ENCODE measurements around the gene DUXB. TPM values are rescaled to one million over a fixed set of nuclear protein-coding genes. Genes with fewer than 3 reads are reported as not detected.

DUXB gene
- total and polyA plus RNA-seq, 2 experiments from 2014 or later: not detected

DNA sequence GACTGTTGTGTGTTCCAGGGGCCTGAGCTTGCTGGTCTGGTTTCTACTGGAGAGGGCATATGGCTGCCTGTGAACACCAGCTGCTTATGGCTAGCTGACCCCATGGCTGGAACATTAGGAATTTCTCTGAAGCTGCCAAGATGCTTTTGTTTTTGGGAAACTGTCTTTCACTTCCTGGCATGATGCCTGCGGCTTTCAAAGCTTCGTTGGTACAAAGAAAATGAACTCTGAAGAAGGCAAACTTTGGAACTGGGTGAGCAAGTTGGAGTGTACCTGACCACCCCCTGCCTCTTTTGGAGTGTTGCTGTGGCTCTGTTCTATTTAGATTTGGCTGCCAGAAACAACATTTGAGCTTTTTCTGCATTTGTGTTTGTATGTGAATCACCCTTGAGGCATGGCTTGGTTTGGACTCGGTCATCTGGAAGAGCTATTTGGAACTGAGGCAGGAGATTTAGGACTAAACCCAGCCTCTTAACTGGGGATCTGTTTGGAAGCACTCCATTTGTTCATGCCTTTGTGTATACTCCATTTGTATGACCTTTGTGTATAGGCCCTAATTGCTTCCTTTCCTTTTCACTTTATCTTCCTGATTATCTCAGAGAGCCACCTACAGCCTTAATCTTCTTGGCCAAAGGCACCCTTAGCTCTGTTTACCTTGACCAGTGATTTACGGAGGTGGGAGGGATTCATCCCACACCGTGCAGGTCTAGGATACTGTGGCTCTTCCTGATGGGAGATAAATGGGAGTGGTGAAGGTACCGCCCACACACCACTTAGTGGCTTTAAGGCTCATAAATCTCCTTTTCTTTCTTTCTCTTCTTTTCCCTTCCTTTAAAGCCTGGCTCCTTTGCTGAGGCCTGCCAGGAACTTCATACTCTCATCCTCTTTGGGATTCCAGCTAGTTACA lies 32.3 kb upstream of the DUXB start:
- Histone ChIP-seq H3K36me3 (ENCODE audit: insufficient read depth) (no peaks in the 10 kb centered on the region), H3K4me2 (no peak overlapping the region), H3K27me3 (ENCODE audit: insufficient read depth) (no peaks in the 10 kb centered on the region), H4K20me1 (replicated peaks; ENCODE audit: insufficient read depth) (no peaks in the 10 kb centered on the region), H3K79me2 (replicated peaks; ENCODE audit: insufficient read depth) (no peaks in the 10 kb centered on the region), H3K4me1 (ENCODE audit: insufficient read depth) (no peaks in the 10 kb centered on the region), H2AFZ (peak overlapping the region; percentile 43; the same call in 1 of the 2 replicates), H3F3A (replicated peaks; ENCODE audit: low read depth) (no peaks in the 10 kb centered on the region), H3K4me3 (no peak overlapping the region), H3K9me2 (ENCODE audit: insufficient read depth) (no peaks in the 10 kb centered on the region), H3K27ac (ENCODE audit: low read depth) (no peak overlapping the region)
- H3K36me3 Mint-ChIP-seq (ENCODE audit: low read depth): no peaks in the 10 kb centered on the region
- DNase-seq (ENCODE audit: low spot score) (no peak), ATAC-seq (no peak)
- H3K9me3 Mint-ChIP-seq: peaks cover 67% of the 10 kb centered on the region
- no peak for TF ChIP-seq ZNF331 (CRISPR knock-in tag; IDR thresholded peaks at IDR 0.05; ENCODE audit: low read depth)
- no peak for TF ChIP-seq ZNF114 (CRISPR knock-in tag; IDR thresholded peaks at IDR 0.05)
- TF ChIP-seq, protein P1, sequence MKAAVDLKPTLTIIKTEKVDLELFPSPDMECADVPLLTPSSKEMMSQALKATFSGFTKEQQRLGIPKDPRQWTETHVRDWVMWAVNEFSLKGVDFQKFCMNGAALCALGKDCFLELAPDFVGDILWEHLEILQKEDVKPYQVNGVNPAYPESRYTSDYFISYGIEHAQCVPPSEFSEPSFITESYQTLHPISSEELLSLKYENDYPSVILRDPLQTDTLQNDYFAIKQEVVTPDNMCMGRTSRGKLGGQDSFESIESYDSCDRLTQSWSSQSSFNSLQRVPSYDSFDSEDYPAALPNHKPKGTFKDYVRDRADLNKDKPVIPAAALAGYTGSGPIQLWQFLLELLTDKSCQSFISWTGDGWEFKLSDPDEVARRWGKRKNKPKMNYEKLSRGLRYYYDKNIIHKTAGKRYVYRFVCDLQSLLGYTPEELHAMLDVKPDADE (IDR thresholded peaks at IDR 0.05): no peak
- no peak for TF ChIP-seq POLR2AphosphoS5 (IDR thresholded peaks at IDR 0.05; ENCODE audit: low read depth)
- no peak for TF ChIP-seq EZH2 (IDR thresholded peaks at IDR 0.05; ENCODE audit: low read depth, unreplicated experiment)
- no peak for TF ChIP-seq JUNB (IDR thresholded peaks at IDR 0.05; ENCODE audit: unreplicated experiment)
- TF ChIP-seq, protein P2, sequence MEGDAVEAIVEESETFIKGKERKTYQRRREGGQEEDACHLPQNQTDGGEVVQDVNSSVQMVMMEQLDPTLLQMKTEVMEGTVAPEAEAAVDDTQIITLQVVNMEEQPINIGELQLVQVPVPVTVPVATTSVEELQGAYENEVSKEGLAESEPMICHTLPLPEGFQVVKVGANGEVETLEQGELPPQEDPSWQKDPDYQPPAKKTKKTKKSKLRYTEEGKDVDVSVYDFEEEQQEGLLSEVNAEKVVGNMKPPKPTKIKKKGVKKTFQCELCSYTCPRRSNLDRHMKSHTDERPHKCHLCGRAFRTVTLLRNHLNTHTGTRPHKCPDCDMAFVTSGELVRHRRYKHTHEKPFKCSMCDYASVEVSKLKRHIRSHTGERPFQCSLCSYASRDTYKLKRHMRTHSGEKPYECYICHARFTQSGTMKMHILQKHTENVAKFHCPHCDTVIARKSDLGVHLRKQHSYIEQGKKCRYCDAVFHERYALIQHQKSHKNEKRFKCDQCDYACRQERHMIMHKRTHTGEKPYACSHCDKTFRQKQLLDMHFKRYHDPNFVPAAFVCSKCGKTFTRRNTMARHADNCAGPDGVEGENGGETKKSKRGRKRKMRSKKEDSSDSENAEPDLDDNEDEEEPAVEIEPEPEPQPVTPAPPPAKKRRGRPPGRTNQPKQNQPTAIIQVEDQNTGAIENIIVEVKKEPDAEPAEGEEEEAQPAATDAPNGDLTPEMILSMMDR (conservative IDR thresholded peaks at IDR 0.05; ENCODE audit: low read depth in 2 of 2): no peak
- no peak for TF ChIP-seq NANOG (IDR thresholded peaks at IDR 0.05; ENCODE audit: borderline replicate concordance)
- TF ChIP-seq, protein P3, sequence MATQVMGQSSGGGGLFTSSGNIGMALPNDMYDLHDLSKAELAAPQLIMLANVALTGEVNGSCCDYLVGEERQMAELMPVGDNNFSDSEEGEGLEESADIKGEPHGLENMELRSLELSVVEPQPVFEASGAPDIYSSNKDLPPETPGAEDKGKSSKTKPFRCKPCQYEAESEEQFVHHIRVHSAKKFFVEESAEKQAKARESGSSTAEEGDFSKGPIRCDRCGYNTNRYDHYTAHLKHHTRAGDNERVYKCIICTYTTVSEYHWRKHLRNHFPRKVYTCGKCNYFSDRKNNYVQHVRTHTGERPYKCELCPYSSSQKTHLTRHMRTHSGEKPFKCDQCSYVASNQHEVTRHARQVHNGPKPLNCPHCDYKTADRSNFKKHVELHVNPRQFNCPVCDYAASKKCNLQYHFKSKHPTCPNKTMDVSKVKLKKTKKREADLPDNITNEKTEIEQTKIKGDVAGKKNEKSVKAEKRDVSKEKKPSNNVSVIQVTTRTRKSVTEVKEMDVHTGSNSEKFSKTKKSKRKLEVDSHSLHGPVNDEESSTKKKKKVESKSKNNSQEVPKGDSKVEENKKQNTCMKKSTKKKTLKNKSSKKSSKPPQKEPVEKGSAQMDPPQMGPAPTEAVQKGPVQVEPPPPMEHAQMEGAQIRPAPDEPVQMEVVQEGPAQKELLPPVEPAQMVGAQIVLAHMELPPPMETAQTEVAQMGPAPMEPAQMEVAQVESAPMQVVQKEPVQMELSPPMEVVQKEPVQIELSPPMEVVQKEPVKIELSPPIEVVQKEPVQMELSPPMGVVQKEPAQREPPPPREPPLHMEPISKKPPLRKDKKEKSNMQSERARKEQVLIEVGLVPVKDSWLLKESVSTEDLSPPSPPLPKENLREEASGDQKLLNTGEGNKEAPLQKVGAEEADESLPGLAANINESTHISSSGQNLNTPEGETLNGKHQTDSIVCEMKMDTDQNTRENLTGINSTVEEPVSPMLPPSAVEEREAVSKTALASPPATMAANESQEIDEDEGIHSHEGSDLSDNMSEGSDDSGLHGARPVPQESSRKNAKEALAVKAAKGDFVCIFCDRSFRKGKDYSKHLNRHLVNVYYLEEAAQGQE (IDR thresholded peaks at IDR 0.05; ENCODE audit: unreplicated experiment): no peak
- TF ChIP-seq, protein P4, sequence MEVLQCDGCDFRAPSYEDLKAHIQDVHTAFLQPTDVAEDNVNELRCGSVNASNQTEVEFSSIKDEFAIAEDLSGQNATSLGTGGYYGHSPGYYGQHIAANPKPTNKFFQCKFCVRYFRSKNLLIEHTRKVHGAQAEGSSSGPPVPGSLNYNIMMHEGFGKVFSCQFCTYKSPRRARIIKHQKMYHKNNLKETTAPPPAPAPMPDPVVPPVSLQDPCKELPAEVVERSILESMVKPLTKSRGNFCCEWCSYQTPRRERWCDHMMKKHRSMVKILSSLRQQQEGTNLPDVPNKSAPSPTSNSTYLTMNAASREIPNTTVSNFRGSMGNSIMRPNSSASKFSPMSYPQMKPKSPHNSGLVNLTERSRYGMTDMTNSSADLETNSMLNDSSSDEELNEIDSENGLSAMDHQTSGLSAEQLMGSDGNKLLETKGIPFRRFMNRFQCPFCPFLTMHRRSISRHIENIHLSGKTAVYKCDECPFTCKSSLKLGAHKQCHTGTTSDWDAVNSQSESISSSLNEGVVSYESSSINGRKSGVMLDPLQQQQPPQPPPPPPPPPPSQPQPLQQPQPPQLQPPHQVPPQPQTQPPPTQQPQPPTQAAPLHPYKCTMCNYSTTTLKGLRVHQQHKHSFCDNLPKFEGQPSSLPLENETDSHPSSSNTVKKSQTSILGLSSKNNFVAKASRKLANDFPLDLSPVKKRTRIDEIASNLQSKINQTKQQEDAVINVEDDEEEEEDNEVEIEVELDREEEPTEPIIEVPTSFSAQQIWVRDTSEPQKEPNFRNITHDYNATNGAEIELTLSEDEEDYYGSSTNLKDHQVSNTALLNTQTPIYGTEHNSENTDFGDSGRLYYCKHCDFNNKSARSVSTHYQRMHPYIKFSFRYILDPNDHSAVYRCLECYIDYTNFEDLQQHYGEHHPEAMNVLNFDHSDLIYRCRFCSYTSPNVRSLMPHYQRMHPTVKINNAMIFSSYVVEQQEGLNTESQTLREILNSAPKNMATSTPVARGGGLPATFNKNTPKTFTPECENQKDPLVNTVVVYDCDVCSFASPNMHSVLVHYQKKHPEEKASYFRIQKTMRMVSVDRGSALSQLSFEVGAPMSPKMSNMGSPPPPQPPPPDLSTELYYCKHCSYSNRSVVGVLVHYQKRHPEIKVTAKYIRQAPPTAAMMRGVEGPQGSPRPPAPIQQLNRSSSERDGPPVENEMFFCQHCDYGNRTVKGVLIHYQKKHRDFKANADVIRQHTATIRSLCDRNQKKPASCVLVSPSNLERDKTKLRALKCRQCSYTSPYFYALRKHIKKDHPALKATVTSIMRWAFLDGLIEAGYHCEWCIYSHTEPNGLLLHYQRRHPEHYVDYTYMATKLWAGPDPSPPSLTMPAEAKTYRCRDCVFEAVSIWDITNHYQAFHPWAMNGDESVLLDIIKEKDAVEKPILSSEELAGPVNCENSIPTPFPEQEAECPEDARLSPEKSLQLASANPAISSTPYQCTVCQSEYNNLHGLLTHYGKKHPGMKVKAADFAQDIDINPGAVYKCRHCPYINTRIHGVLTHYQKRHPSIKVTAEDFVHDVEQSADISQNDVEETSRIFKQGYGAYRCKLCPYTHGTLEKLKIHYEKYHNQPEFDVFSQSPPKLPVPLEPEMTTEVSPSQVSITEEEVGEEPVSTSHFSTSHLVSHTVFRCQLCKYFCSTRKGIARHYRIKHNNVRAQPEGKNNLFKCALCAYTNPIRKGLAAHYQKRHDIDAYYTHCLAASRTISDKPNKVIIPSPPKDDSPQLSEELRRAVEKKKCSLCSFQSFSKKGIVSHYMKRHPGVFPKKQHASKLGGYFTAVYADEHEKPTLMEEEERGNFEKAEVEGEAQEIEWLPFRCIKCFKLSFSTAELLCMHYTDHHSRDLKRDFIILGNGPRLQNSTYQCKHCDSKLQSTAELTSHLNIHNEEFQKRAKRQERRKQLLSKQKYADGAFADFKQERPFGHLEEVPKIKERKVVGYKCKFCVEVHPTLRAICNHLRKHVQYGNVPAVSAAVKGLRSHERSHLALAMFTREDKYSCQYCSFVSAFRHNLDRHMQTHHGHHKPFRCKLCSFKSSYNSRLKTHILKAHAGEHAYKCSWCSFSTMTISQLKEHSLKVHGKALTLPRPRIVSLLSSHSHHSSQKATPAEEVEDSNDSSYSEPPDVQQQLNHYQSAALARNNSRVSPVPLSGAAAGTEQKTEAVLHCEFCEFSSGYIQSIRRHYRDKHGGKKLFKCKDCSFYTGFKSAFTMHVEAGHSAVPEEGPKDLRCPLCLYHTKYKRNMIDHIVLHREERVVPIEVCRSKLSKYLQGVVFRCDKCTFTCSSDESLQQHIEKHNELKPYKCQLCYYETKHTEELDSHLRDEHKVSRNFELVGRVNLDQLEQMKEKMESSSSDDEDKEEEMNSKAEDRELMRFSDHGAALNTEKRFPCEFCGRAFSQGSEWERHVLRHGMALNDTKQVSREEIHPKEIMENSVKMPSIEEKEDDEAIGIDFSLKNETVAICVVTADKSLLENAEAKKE (CRISPR knock-in tag; IDR thresholded peaks at IDR 0.05): no peak
- no peak for TF ChIP-seq EZH2phosphoT487 (IDR thresholded peaks at IDR 0.05; ENCODE audit: unreplicated experiment)
- TF ChIP-seq STAT1 (IDR thresholded peaks at IDR 0.05; ENCODE audit: unreplicated experiment): no peak
- TF ChIP-seq CREB1 (CRISPR knock-in tag; IDR thresholded peaks at IDR 0.05; ENCODE audit: low read depth): no peak
- no peaks in the 10 kb centered on the region for H3K4me1 Mint-ChIP-seq
- H3K27ac Mint-ChIP-seq: no peak overlapping the region
- no peak overlapping the region for H3K4me3 Mint-ChIP-seq
- H3K27me3 Mint-ChIP-seq (ENCODE audit: insufficient read depth, low read depth, poor library complexity): no peaks in the 10 kb centered on the region

Measured in GM23338 (cell line).